Measurements from ENCODE around the gene GPR183.

DNA sequence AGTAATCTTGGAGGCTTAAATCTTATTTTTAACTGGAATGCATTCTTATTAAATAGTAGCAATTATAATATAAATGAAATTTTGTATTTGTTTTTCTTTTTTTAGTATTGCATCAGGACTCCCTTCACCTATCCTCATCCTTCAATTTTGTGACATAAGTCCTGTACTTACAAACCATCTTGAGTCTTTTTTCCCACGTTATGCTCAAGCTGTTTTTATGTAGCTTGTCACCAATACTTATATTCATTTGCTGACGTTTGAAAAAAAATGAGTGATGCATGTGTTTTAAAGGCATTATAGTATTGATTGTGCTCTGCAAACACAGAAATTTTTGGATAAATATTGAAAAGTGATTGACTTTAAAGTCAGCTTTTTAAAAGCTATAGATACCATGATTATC lies 49.9 kb downstream of the GPR183 start:
- TF ChIP-seq, protein P1, sequence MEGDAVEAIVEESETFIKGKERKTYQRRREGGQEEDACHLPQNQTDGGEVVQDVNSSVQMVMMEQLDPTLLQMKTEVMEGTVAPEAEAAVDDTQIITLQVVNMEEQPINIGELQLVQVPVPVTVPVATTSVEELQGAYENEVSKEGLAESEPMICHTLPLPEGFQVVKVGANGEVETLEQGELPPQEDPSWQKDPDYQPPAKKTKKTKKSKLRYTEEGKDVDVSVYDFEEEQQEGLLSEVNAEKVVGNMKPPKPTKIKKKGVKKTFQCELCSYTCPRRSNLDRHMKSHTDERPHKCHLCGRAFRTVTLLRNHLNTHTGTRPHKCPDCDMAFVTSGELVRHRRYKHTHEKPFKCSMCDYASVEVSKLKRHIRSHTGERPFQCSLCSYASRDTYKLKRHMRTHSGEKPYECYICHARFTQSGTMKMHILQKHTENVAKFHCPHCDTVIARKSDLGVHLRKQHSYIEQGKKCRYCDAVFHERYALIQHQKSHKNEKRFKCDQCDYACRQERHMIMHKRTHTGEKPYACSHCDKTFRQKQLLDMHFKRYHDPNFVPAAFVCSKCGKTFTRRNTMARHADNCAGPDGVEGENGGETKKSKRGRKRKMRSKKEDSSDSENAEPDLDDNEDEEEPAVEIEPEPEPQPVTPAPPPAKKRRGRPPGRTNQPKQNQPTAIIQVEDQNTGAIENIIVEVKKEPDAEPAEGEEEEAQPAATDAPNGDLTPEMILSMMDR (conservative IDR thresholded peaks at IDR 0.05 in 1 of 2, IDR thresholded peaks at IDR 0.05 in 1 of 2; ENCODE audit: low read depth in 1 of 2, low read length in 2 of 2) = no peak
- no peak for TF ChIP-seq EZH2 (IDR thresholded peaks at IDR 0.05; ENCODE audit: low read length, missing control alignments)
